Activated effector memory CD4-positive, alpha-beta T cell treated with anti-CD3 and anti-CD28 coated beads, Interleukin-2, amount 50 U/mL, for 16 hours (primary cell): ENCODE measurements around the gene ZNF622.

Source experiments
- DNase-seq: peaks from one replicate; pipeline ENCODE4 v3.0.0-alpha.2; 2020

The ZNF622 gene

GRCh38 chr5:16465544-16466432 lies at the start of gene ZNF622:
TSS of gene ZNF622 (minus strand) at chr5:16465800. CDS start at chr5:16465665, 135 bp downstream.
- DNase-seq = peak; percentile 96

DNA sequence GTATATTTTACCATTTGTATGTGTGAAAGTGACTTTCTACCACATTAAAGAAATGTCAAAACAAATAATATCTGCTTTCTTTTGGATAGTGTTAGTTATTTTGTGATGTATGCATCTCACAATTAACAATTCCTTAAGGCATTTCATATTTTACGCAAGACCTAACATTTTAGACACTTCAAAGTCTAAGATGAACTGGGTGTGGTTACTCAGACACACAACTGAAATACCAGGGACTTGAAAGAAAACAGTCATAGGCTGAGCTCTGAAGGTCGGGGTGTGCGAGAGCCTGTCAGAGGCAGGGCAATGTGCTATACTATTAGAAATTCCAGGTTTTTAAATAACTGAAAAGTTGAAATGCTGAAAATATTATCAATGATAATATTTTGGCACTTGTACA lies 44.5 kb upstream of the ZNF622 start:
- no peak for DNase-seq

DNA sequence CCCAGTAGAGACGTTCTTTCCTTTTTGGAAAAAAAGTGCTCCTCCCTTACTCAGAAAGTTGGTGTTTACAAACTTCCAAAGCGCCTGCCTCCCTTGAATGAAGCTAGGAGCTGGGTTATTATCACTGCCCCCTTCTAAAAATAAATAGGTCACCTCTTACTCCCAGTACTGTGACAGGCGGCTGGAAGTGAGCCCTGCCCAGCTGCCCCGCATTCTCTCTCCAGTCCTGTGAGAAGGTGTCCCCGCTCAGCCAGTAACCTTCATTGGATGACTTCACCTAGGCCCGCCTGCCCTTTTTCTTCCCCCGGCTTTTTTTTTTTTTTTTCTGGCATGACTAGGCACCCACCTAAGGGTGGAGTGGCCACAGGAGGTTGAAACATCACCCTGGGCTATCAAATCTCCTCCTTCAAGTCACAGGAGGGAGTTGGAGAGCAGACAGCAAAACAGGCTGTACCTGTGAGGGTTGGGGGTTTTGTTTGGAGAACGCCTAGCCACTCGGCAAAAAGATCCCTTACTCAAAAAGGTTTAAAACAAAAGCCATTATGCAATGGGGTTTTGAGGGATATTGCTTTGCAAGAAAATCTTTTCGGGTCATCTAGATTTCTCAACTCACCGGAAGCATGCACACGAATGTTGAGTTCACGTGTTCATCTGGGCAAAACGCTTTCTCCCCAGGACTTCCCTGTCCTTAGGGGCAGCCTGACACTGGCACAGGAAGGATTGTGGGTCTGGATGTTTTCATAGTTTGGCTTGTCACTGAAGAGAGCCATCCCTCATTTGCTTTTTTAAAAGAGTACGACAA lies 43.3 kb upstream of the ZNF622 start:
- DNase-seq = no peak

GRCh38 chr5:16507716-16508115 lies 42.1 kb upstream of the ZNF622 start:
- no peak for DNase-seq

DNA sequence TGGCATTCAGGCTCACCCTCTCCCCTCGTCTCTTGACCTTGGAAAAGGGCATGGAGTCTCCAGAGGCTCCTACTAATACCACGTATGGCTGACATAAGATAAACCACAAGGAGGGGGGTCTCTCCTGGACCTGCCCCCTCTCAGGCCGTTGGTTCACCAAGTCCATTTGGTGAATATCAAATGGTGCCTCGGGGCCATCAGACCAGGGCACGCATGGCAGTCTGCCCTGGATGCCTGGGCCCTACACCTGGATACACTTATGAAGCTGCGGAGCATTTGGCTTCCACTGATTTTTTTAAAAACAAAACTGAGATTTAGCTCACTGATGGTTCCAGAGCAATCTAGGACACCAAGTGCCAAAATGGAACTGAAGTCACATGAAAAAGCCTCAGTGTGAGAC lies 40.3 kb upstream of the ZNF622 start:
- DNase-seq = no peak

DNA sequence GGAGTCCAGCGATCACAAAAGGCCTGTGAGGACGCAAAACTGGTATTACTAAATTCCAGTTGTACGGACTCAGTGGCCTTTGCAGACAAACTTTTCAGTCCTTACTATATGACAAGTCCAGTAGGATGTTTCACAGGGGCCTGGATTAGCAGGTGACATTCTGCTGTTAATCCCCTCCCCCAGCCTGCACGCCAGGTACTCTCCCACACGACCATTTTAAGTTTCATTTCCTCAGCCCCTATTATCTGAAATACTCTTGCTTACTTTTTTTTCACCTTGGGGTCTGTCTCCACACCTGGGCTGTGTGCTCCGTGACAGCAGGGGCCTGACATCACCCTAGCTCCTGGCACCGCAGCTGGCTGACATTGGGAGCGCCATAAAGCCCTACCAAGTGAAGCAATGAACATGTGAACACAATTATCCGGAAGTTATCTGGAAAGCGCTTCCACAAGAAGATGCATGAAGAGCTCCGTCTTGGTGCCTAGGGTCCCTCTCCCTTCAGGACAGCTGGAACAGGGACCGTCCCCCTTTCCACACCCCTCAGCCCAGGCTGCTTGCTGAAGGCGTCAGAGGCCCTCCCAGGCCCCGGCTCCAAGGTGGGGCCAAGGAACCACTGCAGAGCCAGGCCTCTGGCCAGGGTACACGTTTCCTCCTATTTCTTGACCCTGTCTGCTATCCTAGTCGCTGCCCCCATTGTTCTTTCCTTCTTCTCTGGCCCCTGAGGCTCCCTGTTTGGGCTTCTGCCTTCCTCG lies 39.7 kb upstream of the ZNF622 start:
- DNase-seq = no peak

GRCh38 chr5:16504571-16504970 lies 39.0 kb upstream of the ZNF622 start:
- DNase-seq = no peak

DNA sequence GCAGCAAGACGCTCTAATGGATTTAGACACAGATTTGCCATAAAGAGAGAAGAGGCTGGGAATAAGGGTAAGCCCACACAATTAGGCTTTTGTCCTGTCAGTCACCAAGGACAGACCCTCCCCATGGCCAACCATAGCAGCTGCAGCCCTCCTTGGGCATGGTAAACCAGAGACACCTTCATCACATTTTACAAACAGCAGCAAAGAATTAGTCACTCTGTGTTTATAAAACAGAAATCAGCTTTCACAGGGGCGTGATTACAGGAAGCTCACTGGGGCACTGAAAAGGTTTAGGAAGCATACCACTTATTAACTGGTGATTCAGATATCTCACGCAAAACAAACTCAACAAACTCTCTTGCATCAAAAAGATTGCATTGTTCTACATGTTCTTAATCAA lies 37.3 kb upstream of the ZNF622 start:
- no peak for DNase-seq

GRCh38 chr5:16500024-16500423 lies 34.4 kb upstream of the ZNF622 start:
- no peak for DNase-seq

DNA sequence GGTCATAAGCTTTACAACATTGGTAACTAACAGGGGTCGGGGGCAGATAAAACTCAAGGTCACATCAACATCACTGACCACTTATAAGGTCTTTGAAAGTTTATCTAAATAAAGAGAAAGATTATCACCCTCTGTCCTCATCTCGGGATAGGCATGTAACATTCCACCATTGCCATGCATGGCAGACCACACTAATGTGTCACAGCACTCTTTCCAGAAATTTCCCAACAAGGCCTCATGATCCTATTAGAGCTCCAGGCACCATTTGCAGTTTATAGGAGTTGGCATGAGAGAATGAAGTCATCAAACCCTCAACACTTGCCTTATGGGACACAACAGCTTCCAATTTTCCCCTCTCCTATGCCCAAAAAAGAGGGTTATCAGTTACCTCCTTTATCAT lies 31.9 kb upstream of the ZNF622 start:
- DNase-seq = no peak

GRCh38 chr5:16493261-16493660 lies 27.7 kb upstream of the ZNF622 start:
- no peak for DNase-seq

DNA sequence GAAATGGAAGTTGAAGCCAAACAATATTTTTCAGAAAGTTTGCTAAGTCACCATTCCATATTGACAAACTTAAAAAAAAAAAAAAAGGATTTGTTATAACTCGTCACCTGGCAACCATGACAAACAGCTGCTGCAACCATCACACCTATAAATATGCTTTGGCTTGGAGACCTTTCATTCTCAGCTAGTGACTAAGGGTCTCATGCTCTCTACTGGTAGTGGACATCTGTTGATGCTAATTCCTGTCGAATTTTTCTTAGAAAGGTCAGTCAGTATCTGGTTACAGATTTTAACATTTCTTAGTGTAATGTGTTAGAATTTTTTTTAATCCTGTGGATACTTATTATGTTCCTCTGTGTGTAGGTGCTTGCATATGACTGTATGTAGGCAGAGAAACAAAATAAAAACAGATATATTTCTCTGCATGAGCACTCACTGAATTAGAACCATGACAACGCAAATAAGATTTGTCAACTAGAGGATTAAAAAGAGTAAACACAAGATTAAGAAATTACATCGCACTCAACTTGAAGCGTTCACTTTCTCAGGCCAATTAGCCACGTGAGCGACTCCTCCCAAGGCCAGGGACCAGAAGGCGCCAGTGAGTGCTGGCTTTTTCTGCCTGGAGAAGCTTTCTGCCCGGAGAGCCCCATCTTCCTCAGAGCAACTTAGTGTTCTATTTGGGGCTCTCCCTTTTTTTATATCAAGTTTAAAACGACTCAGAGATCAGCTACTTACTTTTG lies 27.0 kb upstream of the ZNF622 start:
- DNase-seq = no peak

- no peak for DNase-seq
Measured at GRCh38 chr5:16490911-16491310, 25.3 kb upstream of the ZNF622 start.

GRCh38 chr5:16489322-16489791 lies 23.8 kb upstream of the ZNF622 start:
- no peak for DNase-seq

GRCh38 chr5:16487456-16487855 lies 21.9 kb upstream of the ZNF622 start:
- no peak for DNase-seq

DNA sequence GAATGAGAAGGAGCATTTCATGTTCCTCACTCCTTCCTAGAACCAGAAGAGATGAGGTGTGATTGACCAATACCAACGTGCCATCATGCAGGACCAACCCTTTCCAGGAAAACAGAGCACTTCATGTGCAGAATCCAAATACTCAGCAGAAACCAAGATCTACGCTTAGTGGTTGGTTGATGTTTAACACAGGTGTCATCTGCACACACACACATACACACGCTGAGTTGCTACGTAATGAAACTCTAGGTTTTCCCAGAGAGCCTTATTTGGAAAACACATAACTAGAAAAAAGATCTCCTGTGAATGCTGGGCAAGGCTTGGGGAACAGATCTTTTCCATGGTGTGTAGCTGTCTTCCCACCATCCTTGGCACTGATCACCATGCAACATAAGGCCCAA lies 21.1 kb upstream of the ZNF622 start:
- no peak for DNase-seq

DNA sequence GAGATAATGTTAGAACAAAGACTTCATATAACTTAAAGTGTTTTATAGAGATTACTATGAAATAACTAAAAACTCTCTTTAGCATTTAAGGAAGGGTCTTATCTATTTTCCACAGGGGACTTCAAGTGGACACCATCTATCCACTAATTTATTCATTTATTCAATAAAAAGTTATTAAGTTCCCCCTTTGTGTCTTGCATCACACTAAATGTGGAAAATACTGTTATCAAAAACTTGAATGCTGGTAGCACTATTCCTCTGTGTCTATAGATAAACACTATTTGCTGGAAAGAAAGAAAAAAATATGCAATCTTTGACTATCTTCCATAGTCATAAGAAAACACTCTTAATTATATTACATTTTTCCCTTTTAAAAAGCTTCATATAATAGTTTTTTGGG lies 20.1 kb upstream of the ZNF622 start:
- no peak for DNase-seq

GRCh38 chr5:16484081-16484480 lies 18.5 kb upstream of the ZNF622 start:
- no peak for DNase-seq

DNA sequence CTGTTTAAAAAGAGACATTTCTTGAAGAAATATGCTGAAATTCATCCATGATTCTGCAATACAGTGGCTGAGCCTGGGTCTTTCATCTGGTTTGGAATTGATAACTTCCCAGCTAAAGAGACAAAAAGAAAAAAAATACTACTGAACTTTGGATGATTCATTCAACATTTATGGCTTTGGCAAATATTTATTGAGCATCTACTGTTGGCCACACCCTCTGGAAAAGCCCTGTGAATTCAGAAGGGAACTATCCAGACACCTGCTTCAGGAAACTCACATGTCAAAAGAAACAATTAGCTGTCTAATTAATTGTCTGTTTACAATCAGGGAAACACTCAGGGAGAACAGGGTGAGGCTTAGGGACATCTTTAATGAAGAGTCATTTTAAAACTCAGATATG lies 17.8 kb upstream of the ZNF622 start:
- no peak for DNase-seq

- no peak for DNase-seq
Measured at GRCh38 chr5:16482891-16483290, 17.3 kb upstream of the ZNF622 start.

DNA sequence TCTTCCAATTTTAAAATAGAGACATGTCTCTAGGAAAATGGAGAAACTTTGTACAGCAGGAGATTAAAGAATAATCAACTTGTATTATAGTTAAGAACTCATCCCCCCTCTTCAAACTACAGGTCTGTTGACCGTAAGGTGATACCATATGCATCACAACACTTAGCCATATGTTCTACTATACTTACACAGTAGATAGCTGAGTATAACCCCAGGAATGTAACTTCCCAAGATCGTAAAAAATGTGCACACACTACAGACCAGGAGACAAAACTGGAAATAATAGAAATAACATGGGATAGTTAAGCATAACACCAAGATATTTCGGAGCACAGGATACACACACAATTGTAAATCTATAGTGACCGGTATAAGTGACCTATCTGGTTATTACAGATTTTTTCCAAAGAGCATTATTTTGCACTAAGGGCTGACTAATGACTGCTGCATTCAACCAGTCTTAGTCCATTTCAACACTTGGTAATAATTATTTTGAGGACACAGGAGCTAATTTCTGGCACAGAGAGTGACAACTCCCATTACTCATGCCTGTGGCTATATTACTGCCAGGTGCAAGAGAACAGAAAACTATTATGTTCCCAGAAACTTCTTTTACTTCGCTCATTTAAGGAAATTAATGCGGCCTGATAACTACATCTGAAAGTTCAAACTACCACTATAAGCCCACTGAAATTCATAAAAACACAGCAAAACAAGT lies 15.4 kb upstream of the ZNF622 start:
- DNase-seq = no peak

DNA sequence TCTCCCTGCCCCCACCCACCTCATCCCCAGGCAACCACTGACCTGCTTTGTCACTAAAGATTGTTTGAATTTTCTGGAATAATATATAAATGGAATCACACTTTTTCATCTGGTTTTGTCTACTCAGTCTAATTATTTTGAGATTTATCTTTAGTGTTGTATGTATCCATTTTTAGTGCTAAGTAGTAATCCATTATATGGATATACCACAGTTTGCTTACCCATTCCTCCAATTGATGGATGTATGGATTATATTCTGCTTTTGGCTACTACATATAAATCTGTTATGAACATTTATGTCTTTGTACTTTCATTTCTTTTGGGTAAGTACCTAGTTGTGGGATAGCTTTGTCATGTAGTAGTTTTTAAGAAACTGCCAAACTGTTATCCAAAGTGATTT lies 14.5 kb upstream of the ZNF622 start:
- no peak for DNase-seq
